ENCODE measurements around the gene GPANK1.

DNA sequence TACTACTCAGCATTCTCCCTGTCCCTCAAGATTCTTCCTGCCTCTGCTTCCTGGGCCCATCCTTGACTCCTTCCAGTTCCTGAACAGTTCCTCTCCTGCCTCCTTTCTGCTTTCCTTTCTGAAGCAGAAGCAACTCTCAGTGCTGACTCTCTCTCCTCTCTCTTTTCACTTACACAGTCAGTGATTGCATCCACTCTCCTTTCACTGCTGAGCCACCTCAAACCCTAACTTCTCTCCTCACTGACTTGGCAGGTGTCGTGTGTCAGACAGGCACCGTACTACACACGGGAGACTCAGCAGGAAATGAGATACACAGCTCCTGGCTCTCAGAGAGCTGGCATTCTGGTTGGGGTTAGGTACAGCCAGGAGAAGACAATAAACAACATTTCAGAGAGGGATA, 32.8 kb upstream of the GPANK1 start:
- TF ChIP-seq CTCF (conservative IDR thresholded peaks at IDR 0.05; ENCODE audit: low read length) (no peak), EZH2phosphoT487 (IDR thresholded peaks at IDR 0.05; ENCODE audit: borderline replicate concordance) (no peak)

Data from Loucy (cell line).